ENCODE measurements around the gene SYNRG.

SYNRG gene

GRCh38 chr17:37494971-37495370, 114.2 kb downstream of the SYNRG start:
- no peak for DNase-seq

DNA sequence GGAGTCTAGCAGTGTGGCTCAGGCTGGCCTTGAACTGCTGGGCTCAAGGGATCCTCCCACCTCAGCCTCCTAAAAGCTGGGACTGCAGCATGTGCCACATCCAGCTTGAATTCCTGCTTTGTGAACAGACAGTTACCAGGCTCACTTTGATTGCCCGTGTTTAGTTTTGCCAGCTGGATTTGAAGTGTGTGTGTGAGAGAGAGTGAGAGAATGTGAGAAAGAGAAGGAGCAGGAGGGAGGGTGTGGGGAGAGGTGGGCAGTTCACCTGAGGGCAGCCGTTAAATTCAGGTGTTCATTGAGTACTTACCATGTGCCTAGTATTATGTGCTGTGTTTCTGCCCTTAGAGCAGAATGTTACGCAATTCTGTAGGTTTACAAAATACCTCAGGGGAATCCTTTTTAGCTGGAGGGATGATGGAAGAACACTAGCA, 114.8 kb downstream of the SYNRG start:
- DNase-seq, result no peak

DNA sequence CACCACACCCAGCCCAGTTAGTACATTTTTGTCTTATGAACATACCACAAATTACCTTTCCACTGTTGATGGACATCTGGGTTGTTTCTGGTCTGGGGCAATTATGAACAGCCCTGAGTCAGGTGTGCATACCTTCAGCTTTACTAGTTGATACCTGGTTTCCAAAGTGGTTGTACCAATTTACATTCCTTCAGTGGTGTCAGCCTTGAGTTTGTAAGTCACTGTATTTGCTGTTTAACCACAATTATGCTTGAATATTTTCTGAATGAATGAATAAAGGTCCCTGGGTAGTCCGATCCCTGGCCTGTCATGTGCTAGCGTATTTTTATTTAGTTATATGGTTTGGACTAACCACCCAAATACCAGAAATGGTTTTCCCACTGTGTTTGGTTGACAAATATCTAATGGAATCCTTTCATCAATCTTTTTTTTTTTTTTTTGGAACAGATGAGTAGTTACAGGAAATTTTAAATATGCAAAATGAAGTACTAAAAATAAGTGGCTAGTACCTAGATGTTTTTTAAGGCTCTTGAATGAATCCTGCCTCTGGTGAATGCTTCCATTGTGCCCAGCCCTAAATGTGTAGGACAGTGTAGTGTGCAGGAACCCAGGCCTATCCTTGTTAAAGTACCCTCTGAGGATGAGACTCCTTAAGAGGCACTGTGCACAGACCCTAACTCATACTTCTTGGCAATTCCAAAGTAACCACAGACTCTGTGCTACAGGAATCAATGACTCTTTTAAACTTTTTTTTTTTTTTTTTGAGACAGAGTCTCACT, 115.8 kb downstream of the SYNRG start:
- no peak for DNase-seq

- no peak for DNase-seq
Observed at GRCh38 chr17:37492167-37492566, 117.1 kb downstream of the SYNRG start.

DNA sequence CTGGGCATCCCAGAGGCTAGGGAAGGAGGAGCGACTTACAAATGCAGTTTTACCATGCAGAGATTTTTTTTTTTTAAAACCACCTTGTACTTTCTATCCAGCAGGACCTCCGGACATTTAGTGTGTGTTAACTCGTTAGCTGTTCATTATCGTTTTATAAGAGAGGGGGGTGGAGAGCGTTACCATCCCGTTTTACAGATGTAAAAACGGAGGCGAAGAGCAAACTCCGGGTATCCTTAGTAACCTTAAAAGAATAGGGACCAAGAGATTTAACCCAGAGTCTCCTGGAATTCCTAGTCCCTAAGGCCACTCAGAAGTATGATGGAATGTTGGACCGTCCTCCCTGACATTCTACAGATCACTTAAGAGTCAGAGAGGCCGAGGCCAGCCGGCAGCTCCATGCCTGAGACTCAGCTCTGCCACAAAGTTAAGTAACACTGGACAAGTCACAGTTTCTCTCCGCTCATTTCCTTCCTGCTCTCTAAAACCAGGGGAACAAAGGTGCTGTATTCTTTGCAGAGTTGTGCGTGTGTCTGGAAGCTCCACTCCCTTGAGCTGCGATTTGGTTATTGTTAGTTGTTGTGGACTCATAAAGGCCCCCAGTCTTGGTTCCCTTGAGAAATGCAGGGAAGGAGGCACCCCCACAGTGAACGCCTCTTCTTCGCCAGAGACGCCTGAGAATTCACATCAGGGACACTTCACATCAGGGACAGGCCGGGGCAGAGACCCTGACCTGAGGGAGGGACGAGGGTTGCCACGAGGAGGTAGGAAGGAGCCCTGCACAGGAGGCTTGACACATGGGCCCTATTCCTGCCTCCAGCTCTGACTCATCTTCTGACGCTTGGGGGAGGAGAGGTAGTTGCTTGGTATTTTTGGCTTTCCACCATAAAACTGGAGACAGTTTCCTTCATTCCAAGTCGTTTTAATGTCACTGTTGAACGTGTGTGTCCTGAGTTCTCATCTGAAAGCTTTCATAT, 118.3 kb downstream of the SYNRG start:
- DNase-seq, result peak in 4 of 14 donors; percentile 11 to 29 (median 28)

- peak in 10 of 14 donors; percentile 23 to 76 (median 51) for DNase-seq
Observed at GRCh38 chr17:37490022-37490587, 119.1 kb downstream of the SYNRG start.

DNA sequence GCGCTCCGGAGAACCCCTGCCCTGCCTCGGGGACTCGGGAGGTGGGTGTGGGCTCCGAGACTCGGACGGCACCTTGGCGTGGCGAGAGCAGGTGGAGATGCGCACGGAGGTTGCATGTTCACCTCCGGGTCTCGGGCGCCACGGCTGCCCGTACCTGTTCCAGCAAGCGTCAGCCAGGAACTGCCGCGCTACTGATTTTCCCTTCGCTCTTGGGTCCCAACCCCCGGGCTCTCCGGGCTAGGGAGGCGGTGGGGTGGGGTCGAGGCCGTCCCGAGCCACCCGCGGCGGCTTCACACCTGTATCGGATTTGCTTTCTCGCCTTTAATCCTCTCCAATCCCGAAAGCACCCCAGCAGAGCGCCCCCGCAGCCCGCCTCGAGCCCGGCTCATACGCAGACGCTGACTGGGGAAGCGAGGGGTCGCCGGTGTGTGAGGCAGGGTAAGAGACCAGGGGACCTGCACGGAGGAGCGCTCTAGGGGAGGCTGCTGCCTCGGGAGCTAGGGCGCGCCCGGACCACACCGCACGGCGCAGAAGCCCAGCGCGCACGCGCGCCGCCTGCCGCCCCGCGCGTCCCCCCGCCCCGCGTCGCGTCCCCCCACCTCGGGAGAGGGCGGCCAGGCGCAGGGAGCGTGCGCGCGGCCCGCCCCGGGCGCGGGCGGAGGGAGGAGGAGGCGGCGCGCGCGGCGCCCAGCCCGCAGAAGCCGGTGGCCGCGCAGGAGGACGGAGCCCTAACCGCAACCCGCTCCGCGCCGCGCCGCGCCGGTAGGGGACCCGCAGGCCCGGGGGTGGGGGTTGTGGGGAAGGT, 119.8 kb downstream of the SYNRG start, which contains the start of gene DUSP14:
Gene DUSP14 (plus strand): TSS at position 695 of the 805 bp plus-strand sequence. CDS start 22,382 bp downstream, outside the sequence.
- peak in 12 of 14 donors; percentile 52 to 89 (median 68) for DNase-seq

- peak in 11 of 14 donors; percentile 26 to 79 (median 47) for DNase-seq
Observed at GRCh38 chr17:37488607-37489196, 120.5 kb downstream of the SYNRG start.

DNA sequence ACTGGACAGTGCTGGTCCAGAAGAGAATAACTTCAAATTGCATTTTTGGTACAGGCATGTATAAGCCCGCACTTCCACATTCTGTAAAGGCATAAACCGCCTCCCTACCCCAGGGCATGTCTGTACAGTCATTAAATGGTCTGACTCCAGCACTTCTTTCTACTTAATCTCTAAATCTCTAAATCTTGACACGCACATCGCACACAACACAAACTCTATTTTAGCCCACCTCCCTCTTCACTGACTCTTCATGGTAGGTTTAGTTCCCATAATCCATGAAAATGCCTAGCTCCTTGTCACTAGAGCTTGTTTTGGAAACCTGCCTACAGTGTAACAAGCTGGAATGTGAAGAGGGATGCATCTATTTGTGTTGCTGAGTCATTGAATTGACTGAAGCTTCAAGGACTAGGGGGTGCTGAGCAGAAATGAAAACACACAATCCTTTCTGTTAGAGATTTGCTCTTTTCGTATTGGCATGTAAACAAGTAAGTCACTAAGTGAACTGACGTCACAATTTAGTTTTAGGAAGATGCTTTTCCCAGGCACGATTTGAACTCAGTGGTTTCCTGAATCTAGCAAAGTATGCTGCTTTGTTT, 121.1 kb downstream of the SYNRG start:
- peak in 2 of 14 donors; percentile 4 to 20 for DNase-seq

DNA sequence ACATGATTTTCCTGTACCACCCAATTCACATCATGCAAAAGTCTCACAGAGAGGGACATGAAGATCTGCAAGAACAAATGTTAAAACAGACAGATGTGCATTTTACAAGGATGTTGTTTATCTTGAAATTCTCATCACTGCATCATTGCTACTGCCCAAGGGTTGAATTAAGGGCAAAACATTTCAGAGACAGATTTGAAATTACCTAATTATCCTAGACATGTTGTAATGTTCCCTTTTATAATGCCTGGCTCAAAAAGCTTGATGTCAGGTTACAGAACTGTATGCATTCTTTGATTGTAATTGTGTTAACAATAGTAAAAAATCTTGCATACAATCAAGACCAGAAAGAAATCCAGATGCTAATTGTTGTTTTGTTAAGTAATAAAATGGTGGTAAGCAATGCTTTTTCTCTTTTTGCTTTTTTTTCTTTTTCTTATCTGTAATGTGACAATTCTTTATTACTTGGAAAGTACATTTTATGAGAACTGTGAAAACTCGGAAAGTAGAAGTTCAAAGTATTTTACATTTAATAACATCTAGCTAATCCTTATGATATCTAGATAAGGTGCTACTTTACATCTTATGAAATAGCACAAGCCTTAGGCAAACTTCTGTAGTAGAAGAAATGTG, 123.2 kb downstream of the SYNRG start:
- DNase-seq, result no peak

GRCh38 chr17:37483311-37484039, 125.7 kb downstream of the SYNRG start:
- no peak for DNase-seq

DNA sequence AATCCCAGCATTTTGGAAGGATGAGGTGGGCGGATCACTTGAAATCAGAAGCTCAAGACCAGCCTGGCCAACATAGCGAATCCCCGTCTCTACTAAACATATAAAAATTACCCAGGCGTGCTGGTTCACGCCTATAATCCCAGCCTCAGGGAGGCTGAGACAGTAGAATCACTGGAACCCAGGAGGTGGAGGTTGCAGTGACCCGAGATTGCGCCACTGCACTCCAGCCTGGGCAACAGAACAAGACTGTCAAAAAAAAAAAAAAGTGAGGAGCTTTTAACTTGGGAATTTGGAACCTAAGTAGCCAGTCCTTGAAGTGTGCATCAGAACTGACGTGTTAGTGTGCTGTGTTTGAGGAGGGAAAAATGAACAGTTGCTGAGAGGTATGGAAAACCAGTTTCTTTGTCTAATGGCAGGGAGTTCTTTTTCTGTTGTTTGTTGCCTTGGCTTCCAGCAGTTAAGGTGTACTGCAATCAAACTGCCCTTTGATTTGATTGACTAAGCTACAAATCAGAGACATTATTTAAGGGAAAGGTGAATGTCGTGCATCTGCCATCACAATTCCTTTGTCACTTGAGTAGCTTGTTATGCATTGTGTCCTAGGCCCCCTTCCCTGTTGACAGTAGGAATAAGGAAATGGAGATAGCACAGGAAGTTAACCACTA, 128.1 kb downstream of the SYNRG start:
- no peak for DNase-seq

DNA sequence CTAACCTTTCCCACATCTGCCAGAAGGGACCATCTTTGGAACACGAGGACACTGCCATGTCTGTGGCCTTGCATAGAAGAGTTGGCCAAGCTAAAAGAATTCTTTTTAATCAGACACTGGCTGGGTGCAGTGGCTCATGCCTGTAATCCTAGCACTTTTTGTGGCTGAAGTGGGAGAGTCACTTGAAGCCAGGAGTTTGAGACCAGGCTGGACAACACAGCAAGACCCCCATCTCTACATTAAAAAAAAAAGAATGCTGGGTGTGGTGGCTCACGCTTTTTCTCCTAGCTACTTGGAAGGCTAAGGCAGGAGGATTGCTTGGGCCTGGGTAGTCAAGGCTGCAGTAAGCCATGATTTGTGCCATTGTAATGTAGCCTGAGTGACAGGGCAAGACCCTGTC, 128.8 kb downstream of the SYNRG start:
- no peak for DNase-seq

DNA sequence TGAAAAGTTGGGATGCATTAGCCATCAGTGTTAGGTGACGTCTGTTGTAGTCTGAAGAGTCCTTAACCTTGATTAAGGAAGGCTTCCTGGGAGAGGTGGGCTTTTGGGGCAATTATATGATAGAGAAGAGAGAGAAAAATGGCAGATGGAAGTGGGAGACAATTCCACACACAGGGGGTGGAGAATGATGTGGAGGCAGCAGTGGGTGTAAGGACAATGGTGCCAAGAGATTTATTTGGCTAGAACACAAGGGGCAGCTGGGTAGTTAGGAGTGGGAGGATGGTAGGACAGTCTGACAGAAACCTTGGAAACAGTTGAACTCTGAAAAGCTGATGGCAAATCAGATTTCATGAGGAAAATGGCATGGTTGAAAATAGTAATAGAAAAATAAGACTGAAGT, 130.2 kb downstream of the SYNRG start:
- no peak for DNase-seq

DNA sequence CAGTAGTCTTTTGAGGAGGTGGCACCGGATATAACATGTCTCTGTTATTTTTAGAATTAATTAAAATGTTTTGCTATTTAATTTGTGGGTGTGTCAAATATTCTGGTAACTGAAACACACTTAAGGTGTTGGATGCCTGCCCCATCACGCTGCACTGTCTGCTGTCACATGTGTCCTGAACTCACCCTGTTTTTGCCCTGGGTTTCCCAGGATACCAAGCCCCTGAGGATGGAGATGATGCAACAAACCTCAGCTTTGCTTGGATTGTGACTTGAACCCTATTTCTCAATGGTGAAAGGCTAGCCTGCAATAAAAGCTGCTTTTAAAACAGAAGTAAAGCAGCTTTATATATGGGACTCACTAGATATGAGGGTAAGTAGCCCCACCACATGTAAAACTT, 131.0 kb downstream of the SYNRG start:
- peak in 1 of 14 donors; percentile 3 for DNase-seq

- DNase-seq, result no peak
Observed at GRCh38 chr17:37476431-37477120, 132.6 kb downstream of the SYNRG start.

GRCh38 chr17:37475731-37476420, 133.3 kb downstream of the SYNRG start:
- no peak for DNase-seq

DNA sequence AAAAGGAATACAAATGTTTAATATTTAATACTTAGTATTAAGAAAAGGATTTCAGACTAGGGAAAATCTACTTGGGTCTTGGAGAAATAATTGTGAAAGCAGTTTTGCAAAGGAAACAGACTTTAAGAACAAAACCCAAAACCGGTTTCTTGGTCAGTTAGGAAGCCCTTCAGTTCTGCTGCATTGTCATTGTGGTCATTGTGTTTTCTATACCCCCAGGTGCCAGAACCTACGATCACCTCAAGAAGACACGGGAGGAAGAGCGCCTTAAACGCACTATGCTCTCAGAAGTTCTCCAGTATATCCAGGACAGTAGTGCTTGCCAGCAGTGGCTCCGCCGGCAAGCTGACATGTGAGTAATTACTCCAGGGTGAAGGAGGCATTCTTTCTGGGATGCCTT, 139.0 kb downstream of the SYNRG start:
- no peak for DNase-seq

Data from C1 segment of cervical spinal cord (tissue), 14 donors.